ENCODE results near the gene RNF175.

RNF175 gene

DNA sequence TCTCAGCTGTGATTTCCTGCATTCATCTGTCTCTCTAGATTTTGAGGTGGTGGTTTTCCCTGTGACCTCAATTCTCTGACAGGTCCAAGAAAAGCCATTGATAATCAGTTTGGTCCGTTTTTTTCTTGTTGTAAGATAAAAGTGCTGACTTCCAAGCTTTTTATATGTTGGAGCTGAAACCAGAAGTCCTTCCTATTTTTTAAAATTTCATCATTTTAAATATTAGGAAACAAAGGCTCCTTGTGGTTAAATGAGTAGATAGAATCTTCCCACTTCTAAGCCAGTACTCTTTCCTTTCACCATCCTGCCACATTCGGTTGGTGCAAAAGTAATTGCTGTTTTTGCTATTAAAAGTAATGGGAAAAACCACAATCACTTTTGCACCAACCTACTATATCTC lies 18.3 kb downstream of the RNF175 start:
- DNase-seq: no peak

DNA sequence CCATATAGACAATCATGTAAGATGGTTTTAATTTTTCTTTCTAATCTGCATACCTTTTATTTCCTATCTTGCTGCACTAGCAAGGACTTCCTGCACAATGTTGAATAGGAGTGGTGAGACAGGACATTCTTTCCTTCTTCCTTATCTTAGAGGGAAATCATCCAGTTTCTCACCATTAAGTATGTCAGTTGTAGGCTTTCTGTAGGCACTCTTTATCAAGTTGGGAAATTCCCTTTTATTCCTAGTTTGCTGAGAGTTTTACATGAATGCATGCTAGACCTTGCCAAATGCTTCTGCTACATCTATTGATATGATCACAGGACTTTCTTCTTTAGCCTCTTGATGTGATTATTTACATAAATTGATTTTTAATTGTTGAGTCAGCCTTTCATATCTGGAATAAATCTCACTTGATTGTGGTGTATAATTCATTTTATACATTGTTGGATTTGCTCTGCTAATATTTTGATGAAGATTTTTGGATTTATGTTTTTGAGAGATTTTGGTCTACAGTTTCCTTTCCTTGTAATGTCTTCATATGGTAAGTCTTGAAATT lies 23.8 kb downstream of the RNF175 start:
- DNase-seq: no peak

DNA sequence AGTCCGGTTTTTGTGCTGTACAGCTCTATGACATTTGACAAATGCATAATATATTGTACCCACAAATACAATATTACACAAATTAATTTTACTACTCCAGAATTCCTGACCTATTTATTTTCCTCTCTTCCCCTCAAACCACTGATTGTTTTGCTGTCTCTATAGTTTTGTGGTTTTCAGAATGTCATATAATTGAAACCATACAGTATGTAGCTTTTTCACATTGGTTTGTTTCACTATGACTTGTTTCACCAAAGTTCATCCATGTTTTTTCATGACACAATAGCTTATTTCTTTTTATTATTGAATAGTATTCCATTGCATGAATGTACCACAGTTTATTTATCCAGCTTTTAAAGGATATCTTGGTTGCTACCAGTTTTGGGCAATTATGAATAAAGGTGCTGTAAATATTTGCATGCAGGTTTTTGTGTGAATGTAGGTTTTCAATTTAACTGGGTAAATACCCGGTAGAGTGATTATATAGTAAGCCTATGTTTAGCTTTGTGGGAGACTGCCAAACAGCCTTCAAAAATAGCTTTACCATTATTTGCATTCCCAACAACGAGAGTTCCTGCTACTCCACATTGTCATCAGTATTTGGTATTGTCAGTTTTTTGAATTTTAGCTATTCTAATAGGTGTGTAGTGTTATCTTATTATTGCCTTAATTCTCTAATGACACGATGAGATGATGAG lies 25.9 kb downstream of the RNF175 start:
- no peak for DNase-seq

DNA sequence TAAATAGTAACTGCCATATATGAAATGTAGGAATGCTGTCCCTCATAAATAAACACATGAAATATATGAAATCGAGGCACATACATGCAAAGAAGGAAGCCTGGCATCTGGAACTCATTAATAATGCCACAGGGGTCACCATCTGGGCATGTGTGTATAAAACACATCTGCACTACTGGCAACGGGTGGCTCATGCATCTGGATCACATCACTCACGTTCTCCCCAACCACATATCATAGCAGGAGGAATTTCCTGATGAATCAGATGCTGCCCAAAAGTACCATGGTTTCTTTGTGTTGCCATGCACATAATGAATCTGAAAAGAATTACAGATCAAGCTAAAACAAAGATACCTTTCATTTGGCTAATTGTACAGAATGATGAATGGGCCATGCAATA lies 28.6 kb downstream of the RNF175 start:
- no peak for DNase-seq

DNA sequence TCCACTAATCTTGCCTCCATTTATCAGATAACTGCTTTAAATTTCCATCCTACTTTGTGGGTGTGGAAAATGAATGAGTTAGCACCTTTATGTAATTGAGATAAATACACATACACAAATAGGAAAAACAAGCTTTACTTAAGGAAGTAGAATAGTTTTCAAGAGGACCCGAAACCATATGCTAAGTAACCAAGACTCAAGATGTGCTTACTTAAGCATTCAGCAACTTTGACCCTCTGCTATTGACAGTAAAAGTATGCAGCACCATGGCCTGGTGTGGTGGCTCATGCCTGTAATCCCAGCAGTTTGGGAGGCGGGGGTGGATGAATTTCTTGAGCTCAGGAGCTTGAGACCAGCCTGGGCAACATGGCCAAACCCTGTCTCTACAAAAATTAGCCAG lies 29.9 kb downstream of the RNF175 start:
- DNase-seq: no peak

DNA sequence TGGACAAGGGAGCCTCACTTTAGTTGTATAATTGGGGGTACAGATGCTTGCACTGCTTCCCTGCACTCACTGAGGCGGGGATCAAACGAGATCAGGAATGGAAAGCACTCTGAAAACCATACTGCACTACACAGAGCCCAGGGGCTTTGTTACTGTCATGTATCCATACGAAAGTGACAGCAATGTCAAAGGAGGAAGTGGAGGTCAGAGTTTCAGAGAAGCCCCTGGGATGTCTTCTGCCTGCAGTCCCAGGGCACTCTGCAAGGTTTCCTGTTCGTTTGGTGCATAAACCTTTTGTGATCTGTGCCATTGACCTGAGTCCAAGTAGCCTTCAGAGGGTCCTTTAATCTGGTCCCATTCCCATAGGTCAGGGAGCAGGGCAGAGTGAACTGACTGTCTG lies 31.2 kb downstream of the RNF175 start:
- no peak for DNase-seq

DNA sequence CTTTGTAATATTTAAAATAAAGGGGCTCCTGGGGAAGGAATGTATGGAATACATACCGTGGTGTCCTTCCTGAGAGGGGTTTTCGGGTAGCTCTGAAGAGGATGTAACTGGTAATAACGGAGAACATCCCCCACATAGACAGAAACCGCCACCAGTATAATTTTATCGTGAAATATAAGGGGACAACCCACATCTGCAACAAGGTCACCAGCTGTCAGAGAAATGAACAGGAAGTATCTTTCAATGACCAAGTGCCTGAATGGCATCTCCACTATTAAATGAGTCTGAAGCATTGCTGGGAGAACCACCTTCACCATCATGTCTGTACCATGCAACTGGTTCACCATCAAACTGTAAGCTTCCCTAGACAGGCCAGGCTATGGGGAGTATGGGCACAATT lies 31.7 kb downstream of the RNF175 start:
- DNase-seq: no peak

DNA sequence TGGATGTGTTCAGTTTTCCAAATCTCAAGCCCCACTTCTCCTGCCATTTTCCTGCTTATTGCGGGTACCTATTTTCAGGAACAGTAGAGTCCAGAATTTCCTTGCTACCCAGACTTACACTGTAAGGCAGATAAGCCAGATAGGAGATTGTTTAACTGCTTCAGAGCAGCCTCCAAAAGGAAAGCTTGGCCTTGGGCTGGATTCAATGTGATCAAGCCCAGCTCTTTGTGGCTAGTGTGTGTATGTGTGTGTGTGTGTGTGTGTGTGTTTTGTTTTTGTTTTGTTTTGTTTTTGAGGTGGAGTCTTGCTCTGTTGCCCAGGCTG lies 34.0 kb downstream of the RNF175 start:
- no peak for DNase-seq

DNA sequence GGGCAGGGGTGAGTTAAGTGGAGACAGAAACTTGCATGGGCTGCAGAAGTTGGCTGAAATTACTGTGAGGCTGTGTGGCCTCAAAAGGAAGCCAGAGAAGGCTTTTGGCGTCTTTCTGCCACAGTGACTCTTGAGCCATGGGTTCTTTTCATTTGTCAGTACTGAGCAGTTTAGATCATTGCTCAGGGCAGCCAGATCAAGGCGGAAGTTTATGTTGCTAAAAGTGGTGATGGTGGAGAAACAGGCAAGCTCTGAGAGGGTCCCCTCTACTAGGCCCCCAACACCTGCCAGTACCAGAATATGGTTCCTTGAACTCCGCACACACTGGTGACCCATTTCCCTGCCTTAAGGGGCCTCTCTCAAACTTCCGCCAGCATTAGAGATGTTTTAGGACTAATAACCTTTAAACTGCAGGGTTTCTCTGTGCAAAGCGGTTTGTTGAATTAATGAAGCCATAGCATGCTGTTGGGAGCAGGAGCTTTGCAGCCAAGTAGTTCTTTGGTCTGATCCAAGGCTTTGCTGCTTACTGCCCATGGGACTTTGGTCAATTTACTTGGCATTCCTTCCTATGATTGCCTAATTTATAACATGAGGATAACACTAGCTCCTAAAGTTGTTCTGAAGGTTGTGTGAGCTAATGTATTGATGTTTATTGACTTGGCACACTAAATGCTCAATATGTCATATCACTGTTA lies 34.5 kb downstream of the RNF175 start:
- no peak for DNase-seq

DNA sequence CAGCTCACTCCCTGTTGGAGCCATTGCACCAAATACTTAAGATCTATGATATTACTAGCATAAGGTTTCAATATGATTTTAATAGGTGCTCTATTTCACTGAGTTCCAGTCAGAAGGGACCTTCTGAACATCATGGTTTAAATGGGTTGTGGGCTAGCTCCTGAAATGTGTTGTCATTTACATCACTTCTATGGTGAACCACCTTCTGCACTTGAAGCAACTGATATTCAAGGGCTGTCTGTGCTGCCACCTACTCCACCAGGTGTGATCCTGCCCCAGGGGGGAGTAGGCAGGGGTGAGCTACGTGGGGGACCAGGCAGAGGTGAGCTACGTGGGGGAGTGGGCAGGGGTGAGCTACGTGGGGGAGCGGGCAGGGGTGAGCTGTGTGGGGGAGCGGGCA lies 35.2 kb downstream of the RNF175 start:
- no peak for DNase-seq

DNA sequence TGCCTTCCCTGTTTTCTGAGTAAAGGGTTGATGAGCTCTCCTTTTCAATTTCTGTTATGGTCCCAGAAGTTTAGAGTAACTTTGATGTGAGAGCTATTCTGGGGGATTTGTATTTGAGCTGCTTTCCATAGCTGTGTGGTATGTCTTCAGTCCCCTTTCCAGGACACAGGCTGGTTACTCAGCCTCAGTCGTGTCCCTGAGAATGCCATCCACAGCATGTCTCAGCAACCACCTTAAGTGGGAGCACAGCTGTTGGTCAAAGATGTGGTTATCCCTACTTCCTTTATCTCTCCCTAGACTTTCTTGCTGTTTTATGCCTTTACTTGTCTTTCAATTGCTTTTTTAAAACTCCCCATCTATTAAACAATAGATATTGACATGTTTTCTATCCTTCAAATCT lies 37.8 kb downstream of the RNF175 start:
- DNase-seq: no peak

DNA sequence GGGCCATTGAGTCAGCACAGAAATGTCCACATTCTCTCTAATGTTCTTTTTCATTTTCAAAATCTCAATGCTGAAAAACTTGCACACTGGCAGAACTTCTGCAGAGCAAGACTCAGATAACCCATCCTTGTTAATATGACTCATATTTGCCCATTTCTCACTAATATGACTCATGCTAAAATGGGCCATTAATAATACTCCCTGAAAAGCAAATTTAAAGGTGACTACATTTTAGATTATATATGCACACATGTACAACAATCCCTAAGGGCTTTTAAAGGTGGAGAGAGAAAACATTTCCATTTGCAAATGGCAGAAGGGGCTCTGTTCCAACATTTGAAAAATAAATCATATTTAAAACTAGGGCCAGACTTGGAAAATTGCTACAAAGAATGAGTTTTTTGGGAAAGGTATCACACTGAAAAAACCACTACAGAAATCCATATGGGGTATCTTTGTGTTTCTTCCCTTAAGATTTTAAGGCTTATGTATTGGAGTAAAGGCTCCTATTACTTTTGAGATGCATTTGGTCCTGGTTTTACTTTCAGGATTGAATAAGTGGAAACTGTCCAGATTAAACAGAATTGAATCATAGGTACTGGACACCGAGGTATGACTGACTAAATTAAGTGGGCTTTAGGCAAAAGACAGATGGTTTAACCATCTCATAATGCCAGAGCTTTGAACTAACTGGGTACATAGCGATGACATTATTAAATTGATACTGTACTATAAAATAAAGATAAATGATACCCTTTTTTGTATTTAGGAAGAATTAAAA lies 45.8 kb downstream of the RNF175 start:
- DNase-seq: no peak

DNA sequence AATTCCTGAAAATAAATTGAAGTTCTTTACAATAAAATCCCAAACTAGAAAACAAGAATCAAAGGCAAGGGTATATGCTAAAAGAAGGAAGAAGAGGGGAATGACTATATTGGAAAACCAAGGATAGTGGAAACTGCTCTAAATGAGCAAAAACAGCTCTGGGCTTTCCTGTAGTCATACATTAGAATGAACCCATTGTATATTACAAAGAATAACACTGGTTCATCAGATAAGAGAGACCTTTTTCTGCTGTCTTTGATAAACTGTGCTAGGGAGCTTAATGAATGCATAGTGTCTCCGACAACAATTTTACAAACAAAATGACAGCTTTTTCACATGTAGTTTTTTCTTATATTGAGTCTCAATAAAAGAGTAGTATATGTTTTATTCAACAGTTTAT lies 49.1 kb downstream of the RNF175 start:
- DNase-seq: no peak

DNA sequence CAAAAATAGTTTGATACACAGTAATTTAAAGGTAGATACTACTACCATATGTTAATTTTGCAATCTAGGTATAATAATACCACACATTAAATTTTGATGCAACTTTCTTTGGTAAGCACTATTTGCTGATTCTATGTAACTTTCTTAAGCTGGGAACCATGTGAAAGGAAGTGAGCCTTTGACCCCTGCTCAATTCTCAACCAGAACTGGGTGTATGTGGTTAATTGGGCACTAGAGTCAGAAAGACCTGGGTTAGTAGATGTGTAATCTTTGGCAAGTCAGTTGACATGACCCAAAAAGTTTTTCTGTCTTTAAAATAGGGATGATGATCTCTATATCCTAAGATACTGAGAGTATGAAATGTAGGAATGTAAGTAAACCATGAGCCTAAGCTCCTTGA lies 53.3 kb downstream of the RNF175 start:
- DNase-seq: no peak

DNA sequence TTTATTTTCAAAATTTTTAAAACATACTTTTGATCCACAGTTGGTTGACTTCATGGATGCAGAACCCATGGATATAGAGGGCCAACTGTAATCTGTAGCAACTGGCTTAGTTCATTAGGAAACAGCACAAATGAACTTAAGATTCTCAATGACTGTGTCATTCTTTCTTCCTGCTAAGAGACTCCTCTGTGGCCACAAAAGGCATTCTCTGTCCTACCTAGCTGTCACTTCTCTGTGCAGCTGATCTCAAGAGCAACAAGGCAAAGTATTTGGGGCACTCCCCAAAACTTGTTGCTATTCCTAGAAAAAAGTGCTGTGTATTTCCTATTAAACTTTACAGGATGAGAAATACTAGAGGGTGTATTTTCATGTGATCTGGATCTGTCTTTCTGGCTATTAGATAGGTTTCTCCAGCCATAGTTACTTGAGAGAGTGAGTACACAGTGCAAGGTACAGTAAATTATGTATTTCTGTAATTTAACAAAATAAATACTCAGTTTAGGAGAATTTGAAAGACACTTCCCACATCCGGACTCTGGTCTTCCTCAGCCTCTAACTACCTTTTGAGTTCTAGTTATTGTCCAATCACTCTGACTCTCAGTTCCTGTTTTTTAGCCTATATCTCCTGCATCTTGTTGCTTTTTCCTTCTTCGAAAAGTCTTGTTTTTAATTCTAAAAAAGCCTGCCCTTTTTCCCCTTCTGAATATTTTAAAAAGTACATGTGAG lies 53.9 kb downstream of the RNF175 start:
- DNase-seq: no peak

DNA sequence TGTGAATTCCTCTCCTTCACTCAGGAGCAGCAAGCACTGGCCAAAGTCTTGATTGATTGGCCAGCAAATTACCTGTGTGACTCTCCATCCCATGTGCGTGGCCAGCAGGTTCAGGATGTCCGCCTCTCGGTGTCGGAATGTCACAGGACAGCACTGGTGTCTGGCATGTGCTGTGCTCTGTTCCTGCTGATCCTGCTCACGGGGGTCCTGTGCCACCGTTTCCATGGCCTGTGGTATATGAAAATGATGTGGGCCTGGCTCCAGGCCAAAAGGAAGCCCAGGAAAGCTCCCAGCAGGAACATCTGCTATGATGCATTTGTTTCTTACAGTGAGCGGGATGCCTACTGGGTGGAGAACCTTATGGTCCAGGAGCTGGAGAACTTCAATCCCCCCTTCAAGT lies 55.3 kb downstream of the RNF175 start:
- DNase-seq: no peak

DNA sequence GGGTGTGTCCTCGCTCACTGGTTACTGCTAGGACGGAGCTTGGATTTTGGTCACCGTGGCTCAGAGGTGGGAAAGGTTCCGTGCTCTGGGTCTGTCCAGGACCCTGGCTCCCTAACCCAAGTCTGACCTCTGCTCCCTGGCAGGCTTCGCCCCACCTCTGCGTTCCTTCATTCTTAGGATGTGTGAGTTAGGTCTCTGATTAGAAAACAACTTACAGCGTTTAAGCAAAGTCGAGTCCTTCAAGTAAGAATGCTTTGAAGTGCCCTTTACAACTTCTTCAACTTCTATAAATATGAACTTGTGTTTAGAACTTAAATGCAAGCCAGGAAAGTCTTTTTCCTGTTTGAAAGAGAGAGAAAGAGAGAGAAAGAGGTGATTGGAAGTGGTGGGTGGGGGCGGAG lies 74.9 kb downstream of the RNF175 start:
- no peak for DNase-seq

DNA sequence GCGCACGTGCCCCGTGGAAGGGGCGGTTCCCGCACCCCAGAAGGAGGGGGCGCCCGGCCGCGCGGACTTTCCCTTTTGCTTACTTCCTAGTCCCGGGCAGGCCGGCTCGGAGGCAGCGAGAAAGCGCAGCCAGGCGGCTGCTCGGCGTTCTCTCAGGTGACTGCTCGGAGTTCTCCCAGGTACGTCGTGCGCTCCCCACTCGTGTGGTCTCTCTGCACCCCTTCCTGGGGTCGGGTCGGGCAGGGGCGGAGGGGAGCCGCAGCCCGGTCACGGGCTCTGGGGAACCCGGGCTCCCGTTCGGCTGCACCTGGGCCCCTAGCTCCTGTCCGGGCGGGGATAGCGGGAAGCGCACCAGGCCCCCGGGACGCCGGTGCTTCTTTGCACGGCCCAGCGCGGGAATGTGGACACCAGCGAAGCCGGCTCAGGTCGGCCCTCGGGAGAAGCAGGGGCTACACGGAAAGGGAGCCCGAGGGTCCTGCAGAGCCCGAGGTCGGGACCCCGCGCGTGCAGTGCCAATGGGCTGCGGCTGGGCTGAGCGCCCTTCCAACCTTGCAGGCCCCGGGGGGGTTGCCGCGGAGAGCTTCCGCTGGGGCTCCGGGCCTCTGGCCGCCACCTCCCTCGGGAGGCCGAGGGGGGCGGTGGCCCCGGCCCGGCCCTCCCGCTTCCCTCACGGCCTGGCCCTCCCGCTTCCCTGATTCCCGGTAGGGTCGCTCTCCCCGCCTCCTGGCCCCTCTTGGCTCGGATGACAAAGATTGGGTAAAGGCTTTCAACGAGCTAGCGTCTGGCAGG lies 75.4 kb downstream of the RNF175 start, which contains the start of gene TLR2:
Gene TLR2, plus strand, starts transcription at position 99 of the 789 bp plus-strand sequence. CDS start 18,628 bp downstream, outside the sequence.
- DNase-seq: no peak

DNA sequence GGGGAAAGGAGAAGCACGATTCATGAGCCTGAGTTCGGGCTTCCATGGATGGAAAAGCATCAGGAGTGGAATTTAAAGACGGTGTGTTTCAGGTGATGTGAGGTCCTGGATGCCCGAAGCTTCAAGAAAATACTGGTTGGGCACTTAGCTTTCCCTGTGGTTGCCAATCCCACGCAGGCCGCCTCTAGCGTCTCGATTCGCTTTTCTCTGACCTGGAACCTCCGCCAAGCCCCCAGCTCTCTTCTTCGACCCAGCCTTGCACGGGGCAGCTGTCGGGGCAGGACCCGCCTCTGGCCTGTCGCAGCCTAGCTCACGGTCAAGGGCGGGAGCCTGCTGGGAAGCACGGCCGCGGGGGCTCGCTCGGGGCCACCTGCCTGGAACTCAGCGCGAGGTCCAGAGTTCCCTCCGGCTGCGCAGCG lies 76.1 kb downstream of the RNF175 start:
- DNase-seq: no peak

DNA sequence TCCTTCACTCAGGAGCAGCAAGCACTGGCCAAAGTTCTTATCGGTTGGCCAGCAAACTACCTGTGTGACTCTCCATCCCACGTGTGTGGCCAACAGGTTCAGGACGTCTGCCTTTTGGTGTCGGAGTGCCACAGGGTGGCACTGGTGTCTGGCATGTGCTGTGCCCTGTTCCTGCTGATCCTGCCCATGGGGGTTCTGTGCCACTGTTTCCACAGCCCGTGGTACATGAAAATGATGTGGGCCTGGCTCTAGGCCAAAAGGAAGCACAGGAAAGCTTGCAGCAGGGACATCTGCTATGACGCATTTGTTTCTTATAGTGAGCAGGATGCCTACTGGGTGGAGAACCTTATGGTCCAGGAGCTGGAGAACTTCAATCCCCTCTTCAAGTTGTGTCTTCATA lies 80.3 kb downstream of the RNF175 start:
- no peak for DNase-seq

DNA sequence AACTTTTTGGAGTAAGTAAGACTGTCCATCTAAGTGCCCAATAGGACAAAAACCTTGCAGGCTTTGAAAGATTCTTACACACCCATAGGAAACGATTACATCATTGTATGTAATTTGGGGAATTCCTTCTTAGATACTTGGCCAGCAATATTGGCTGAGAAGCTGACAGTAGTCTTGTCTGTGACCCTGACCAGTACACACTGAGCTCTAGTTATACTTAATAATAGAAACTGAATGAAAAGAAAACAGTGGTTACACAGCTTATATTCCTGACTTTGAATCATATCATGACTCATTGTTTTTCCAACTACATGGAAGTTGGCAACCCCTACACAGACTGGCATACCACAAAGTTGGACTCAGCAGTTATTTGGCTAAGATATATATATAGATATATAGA lies 82.8 kb downstream of the RNF175 start:
- no peak for DNase-seq

DNA sequence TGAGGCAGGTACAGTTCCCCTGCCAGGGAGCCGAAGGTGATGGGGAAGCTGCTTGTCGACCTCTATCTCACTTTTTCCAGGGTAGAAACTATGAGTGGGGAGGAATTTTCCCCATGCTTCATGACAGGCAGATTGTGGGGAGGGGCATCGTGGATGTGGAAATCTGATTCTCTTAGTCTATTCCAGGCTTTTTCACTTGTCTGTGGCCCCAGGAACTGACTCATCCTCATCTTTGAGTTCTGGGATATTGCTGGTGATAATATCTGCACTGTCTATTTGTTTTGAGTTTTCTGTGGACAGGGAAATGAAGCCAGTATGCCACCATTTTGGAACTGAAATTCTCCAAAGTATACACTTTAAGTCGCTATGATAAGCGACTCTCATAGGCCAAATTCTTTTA lies 83.3 kb downstream of the RNF175 start:
- no peak for DNase-seq
